PFSK-1 (cell line): ENCODE results near the gene SGK1.

Experiments
- FOXP2 ChIP-seq: optimal IDR thresholded peaks from 2 replicates; pipeline ENCODE3; 2011; ENCODE audit warnings: borderline replicate concordance, control low read depth, inconsistent platforms; ENCODE audit not compliant: insufficient read depth; ENCODE audit errors: extremely low read length, extremely low read depth
- POLR2AphosphoS5 ChIP-seq: IDR thresholded peaks from 2 replicates; pipeline ENCODE4 v1.6.1; 2012; ENCODE audit warnings: low read depth, mild to moderate bottlenecking, control low read depth, low read length, moderate library complexity
- REST ChIP-seq, 2 experiments: IDR thresholded peaks; 2 replicates each; pipeline versions ENCODE4 v1.6.1 to v1.8.0; 2011 to 2012; ENCODE audit warnings: low read depth in 2 of 2, low read length in 2 of 2, control low read depth in 1 of 2, inconsistent platforms in 1 of 2, mild to moderate bottlenecking in 1 of 2, moderate library complexity in 1 of 2; ENCODE audit not compliant: insufficient read depth in 1 of 2
- SIN3A ChIP-seq: IDR thresholded peaks from 2 replicates; pipeline ENCODE4 v1.6.1; 2012; ENCODE audit warnings: mild to moderate bottlenecking, low read length, moderate library complexity, borderline replicate concordance; ENCODE audit not compliant: insufficient read depth

GRCh38 chr6:134341999-134342567 lies 24.2 kb upstream of the SGK1 start:
- TF ChIP-seq POLR2AphosphoS5 = no peak
- TF ChIP-seq REST (IDR thresholded peaks at IDR 0.05; ENCODE audit: insufficient read depth in 1 of 2, low read depth in 2 of 2, low read length in 2 of 2) = no peak
- TF ChIP-seq SIN3A = no peak
- no peak for TF ChIP-seq FOXP2
